Vagina (tissue), 2 donors: ENCODE data around the gene CELF4.

Experiments used
- POLR2A ChIP-seq, 2 donors: fragments of 450-650 bp; IDR thresholded peaks; one replicate each; pipeline ENCODE4 v1.6.1; 2017; ENCODE audit warnings: antibody characterized with exemption in 2 of 2, mild to moderate bottlenecking in 2 of 2, moderate library complexity in 2 of 2
- POLR2AphosphoS5 ChIP-seq, 2 donors: sonication (generic); formaldehyde crosslinking; IDR thresholded peaks; one replicate each; pipeline ENCODE4 v1.9.0; 2017; ENCODE audit warnings: antibody characterized with exemption in 2 of 2, mild to moderate bottlenecking in 2 of 2, low read depth in 1 of 2; ENCODE audit not compliant: insufficient read depth in 1 of 2
- TF ChIP-seq, protein P1 (sequence below), 3 experiments: fragments of 450-650 bp in 2 of 3; fragments of 200-600 bp in 1 of 3; sonication (generic) in 1 of 3; IDR thresholded peaks; one replicate each; pipeline ENCODE4 v1.5.1; 2017 to 2019; ENCODE audit warnings: antibody characterized with exemption in 3 of 3, mild to moderate bottlenecking in 2 of 3, moderate library complexity in 2 of 3

- TF ChIP-seq, protein P1, sequence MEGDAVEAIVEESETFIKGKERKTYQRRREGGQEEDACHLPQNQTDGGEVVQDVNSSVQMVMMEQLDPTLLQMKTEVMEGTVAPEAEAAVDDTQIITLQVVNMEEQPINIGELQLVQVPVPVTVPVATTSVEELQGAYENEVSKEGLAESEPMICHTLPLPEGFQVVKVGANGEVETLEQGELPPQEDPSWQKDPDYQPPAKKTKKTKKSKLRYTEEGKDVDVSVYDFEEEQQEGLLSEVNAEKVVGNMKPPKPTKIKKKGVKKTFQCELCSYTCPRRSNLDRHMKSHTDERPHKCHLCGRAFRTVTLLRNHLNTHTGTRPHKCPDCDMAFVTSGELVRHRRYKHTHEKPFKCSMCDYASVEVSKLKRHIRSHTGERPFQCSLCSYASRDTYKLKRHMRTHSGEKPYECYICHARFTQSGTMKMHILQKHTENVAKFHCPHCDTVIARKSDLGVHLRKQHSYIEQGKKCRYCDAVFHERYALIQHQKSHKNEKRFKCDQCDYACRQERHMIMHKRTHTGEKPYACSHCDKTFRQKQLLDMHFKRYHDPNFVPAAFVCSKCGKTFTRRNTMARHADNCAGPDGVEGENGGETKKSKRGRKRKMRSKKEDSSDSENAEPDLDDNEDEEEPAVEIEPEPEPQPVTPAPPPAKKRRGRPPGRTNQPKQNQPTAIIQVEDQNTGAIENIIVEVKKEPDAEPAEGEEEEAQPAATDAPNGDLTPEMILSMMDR (IDR thresholded peaks at IDR 0.05), result no peak
- TF ChIP-seq POLR2AphosphoS5 (IDR thresholded peaks at IDR 0.05; ENCODE audit: insufficient read depth in 1 of 2, low read depth in 1 of 2) (no peak), POLR2A (IDR thresholded peaks at IDR 0.05) (no peak)
Observed at GRCh38 chr18:37575646-37576045, 10.0 kb upstream of the CELF4 start.
